Smooth muscle cell of trachea (primary cell): ENCODE measurements around the gene ALOX12. TPM values are rescaled to one million over a fixed set of nuclear protein-coding genes. Genes with fewer than 3 reads are reported as not detected.

Experiments used
- total RNA-seq: library from RNA; depleted of rRNA; stranded (reverse); fragments of >200 nt; gene quantifications from 2 replicates; pipeline ENCODE4 v1.2.1, GENCODE V29; 2014

ALOX12 gene
- under 0.01 TPM in 1 of 2 replicates, not detected in the other for total RNA-seq

GRCh38 chr17:6995500-6996255 is at the start of gene ALOX12:
TSS of gene ALOX12 (plus strand) at chr17:6996049. CDS start at chr17:6996118, 69 bp downstream.

GRCh38 chr17:7022781-7023571 is 27.1 kb downstream of the ALOX12 start, which contains the start of gene BCL6B:
TSS of gene BCL6B (plus strand) at chr17:7023050. CDS start at chr17:7023672, 622 bp downstream.

GRCh38 chr17:7035591-7036368 is 39.9 kb downstream of the ALOX12 start, which contains the start of gene SLC16A13:
TSS of gene SLC16A13 (plus strand) at chr17:7036015. CDS start at chr17:7036383, 368 bp downstream.

GRCh38 chr17:7043497-7044198 is 47.8 kb downstream of the ALOX12 start, which contains the start of gene SLC16A11:
TSS of gene SLC16A11 (minus strand) at chr17:7044092. CDS start at chr17:7043513, 579 bp downstream.

Other genes with a start within 250 kb of the ALOX12 start
- gene XAF1, start 240.0 kb upstream of the ALOX12 start, total RNA-seq: 20.4 and 32.1 TPM in 2 replicates
- gene FBXO39, start 219.8 kb upstream of the ALOX12 start, total RNA-seq: 0.15 TPM in 1 of 2 replicates, not detected in the other
- gene TEKT1, start 164.3 kb upstream of the ALOX12 start, total RNA-seq: not detected in 2 replicates
- gene RNASEK, start 16.6 kb downstream of the ALOX12 start, total RNA-seq: 25.9 and 42.3 TPM in 2 replicates
- gene BCL6B, start 27.0 kb downstream of the ALOX12 start, total RNA-seq: 0.33 and 0.44 TPM in 2 replicates
- 0.44 and 2.0 TPM in 2 replicates for gene SLC16A13, start 40.0 kb downstream of the ALOX12 start, total RNA-seq
- 0.66 TPM in 1 of 2 replicates, not detected in the other for gene SLC16A11, start 48.0 kb downstream of the ALOX12 start, total RNA-seq
- gene CLEC10A, start 84.2 kb downstream of the ALOX12 start, total RNA-seq: not detected in 2 replicates
- not detected in 2 replicates for gene ASGR2, start 118.8 kb downstream of the ALOX12 start, total RNA-seq
- gene ASGR1, start 183.3 kb downstream of the ALOX12 start, total RNA-seq: 1.2 and 1.3 TPM in 2 replicates
- gene DLG4, start 223.8 kb downstream of the ALOX12 start, total RNA-seq: 17.6 and 27.3 TPM in 2 replicates
- 236 and 357 TPM in 2 replicates for gene ACADVL, start 223.9 kb downstream of the ALOX12 start, total RNA-seq
- gene DVL2, start 238.5 kb downstream of the ALOX12 start, total RNA-seq: 84.8 and 108 TPM in 2 replicates
- gene PHF23, start 243.4 kb downstream of the ALOX12 start, total RNA-seq: 47.3 and 68.5 TPM in 2 replicates
- 199 and 406 TPM in 2 replicates for gene GABARAP, start 246.4 kb downstream of the ALOX12 start, total RNA-seq